IPS-NIHi7 (cell line): ENCODE results near the gene CADM1.

Experiments
- DNase-seq: peaks from one replicate; pipeline ENCODE4 v3.0.0; 2012; ENCODE audit warnings: mixed read lengths; ENCODE audit errors: extremely low spot score

The CADM1 gene

DNA sequence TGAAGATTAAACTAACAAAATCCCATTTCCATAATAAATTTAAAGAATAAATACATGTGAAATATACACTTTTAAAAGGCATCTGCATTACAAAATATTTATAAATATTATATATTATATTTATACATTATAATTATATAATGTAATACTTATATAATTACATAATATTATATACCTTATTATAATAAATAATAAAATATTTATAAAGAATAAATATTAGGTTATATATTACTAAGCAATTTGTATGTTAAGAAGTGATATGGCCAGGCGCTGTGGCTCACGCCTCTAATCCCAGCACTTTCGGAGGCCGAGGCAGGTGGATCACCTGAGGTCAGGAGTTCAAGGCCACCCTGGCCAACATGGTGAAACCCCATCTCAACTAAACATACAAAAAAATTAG, 97.8 kb downstream of the CADM1 start:
- no peak for DNase-seq

- DNase-seq: no peak
Observed at GRCh38 chr11:115398333-115399080, 105.7 kb downstream of the CADM1 start.

- DNase-seq: no peak
Observed at GRCh38 chr11:115396533-115396932, 107.7 kb downstream of the CADM1 start.

GRCh38 chr11:115393950-115394349, 110.3 kb downstream of the CADM1 start:
- DNase-seq: no peak

- no peak for DNase-seq
Observed at GRCh38 chr11:115391598-115391997, 112.6 kb downstream of the CADM1 start.

DNA sequence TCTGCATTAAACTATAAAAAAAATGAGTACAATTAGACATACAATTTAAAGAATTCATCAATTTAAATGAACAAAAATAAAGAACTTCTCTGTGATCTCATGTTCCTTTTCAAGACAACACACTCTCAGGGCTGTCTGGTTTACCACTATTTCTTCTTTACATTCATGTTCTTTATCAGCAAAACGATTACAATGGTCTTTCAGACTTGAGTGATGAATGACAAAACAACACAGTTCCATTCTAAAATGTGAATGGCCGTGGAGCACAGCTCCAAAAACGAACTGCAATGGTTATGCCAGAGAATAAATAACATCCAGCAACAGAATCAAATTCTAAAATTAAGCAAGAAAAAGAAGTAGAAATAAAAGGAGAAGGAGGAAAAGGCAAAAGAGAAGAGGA, 113.1 kb downstream of the CADM1 start:
- DNase-seq: no peak

DNA sequence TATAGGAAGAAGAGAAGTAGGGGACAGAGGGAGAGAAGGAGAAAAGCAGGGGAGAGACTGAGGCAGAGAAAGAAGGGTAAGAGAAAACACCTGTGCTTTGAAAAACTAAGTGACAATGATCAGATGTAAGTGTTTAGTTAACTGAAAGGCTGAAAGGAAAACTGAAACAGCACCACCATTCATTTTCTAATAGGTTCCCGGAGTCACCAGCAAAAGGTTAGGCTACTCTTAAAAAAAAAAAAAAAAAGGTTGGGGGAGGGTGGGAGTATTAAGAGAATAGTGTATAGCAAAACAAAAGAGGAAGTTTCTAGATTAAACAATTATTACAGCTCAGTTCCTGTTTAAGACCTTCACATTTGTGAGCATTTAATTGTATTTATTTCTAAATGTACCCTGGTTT, 113.8 kb downstream of the CADM1 start:
- no peak for DNase-seq

DNA sequence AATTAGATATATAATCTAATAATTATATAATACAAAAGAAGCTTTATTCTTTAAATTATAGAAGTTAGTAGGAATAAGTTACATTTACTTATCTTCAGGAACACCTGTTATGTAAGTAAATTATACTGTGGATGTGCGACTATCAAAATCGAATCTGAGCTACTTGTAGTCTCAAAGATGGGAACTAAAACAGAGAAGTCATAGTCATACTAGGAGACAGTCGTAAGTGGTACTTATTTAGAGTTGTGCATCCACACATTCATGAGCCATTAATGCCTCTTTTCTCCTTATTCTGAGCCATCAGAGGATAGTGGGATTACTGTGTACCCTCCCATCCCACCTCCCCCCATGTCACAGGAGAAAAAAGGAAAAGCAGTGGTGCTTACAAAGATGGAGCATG, 114.4 kb downstream of the CADM1 start:
- no peak for DNase-seq

GRCh38 chr11:115385226-115385625, 119.0 kb downstream of the CADM1 start:
- no peak for DNase-seq

DNA sequence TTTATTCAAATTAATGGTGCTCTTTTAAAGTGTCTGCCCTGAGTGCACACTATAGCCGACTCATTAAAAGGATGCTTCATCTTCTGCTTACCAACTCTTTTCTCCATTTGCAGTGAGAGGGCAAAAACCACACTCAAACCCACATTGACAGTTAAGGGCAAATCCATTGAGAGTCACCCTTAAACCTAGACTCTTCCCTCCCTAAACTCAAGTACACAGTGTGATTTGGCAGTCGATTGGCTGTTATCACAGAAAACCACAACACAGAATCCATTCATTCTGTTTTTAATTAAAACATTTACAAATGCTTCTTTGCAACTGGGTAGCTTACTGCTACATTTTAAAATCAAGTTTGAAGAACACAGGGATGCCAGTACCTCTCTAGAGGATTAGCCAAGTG, 120.0 kb downstream of the CADM1 start:
- DNase-seq: no peak

DNA sequence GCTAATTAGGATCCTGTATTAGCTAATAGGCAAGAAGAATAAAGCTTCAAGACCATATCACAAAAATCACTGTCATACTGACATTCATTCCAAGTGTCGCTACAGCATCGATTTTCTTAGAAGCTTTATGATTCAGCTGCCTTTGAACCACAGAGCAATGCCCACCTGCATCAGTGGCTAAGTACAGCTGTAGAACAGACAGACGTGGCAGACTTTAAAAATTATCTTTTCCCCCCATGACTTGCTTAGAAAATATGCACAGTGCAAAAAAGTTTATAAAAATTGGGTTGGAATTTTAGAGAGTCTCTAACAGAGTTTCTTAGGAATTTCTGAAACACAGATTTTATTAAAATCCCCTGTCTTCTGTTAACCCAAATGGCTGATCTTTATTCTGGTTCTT, 120.8 kb downstream of the CADM1 start:
- DNase-seq: no peak

- DNase-seq: no peak
Observed at GRCh38 chr11:115379528-115379927, 124.7 kb downstream of the CADM1 start.

DNA sequence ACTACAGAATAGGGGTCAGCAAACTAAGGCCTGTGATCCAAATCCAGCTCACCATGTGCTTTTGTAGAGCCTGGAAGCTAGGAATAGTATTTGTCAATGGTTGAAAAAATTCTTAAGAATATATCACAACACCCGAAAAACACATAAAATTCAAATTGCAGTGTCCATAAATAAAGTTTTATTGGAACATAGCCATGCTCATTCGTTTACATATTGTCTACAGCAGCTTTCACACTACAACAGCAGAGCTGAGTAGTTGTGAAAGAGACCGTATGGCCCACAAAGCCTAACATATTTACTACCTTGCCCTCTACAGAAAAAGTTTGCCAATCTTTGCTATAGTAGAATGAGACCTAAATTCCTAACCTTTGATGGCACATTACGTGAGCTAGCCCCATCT, 125.7 kb downstream of the CADM1 start:
- no peak for DNase-seq

DNA sequence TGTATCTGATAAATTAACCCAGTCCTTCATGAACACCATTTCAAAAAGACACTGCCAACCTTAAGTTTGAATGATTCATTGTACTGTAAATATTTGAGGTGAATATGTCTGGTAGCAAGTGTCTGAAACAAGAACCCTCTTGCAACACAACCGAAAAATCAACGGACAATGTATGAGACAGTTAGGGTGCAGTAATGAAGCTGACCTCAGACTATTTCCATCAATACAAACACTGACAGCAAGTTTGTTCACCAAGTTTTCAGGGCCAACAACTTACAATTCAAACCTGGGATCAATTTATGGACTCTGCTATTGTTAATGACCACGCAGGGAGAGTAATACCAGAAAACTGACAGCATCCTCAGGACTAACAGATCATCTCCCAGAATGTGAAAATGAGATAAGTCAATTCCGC, 126.3 kb downstream of the CADM1 start:
- DNase-seq: no peak

DNA sequence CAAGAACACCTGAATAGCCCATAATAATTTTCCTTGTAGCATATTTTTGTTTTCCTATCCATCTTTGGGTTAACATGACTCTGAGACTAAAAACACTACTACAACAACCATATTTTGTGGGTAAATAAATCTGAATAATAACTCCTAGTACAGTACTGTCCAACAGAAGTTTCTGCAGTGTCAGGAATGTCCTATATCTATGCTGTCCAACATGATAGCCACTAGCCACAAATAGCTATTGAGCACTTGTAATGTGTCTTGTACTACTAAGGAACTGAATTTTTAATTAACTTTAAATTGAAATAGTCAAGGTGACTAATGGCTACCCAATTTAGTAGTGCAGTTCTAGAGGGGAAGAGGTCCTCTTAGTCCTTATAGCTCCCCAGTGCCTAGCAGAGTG, 135.6 kb downstream of the CADM1 start:
- no peak for DNase-seq

- no peak for DNase-seq
Observed at GRCh38 chr11:115366826-115367225, 137.4 kb downstream of the CADM1 start.

- DNase-seq: no peak
Observed at GRCh38 chr11:115365907-115366306, 138.3 kb downstream of the CADM1 start.

GRCh38 chr11:115364896-115365295, 139.3 kb downstream of the CADM1 start:
- no peak for DNase-seq

- DNase-seq: no peak
Observed at GRCh38 chr11:115363921-115364320, 140.3 kb downstream of the CADM1 start.

- DNase-seq: no peak
Observed at GRCh38 chr11:115363426-115363825, 140.8 kb downstream of the CADM1 start.

DNA sequence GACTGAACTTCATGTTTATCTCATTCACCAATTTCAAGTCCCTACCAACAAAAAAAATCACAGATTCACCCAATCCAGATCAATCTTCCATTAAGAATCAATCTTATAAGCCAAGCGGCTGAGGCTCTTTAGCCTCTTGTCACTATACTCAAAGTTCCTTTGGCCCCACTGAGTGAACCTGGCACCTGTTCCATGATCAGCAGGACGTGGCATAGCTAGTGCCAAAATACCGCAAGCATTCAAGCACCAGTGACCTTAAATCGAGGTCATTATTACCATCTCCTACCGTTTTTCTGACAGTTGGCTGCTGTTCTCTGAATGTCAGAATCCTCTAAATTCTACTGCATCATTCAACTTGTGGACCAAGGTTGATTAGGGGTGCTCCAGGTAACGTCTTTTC, 141.2 kb downstream of the CADM1 start:
- no peak for DNase-seq

GRCh38 chr11:115361025-115361424, 143.2 kb downstream of the CADM1 start:
- no peak for DNase-seq

- no peak for DNase-seq
Observed at GRCh38 chr11:115360186-115360824, 143.9 kb downstream of the CADM1 start.

- DNase-seq: no peak
Observed at GRCh38 chr11:115357066-115357465, 147.1 kb downstream of the CADM1 start.
